ENCODE results near the gene CDKN1C.

CDKN1C gene

DNA sequence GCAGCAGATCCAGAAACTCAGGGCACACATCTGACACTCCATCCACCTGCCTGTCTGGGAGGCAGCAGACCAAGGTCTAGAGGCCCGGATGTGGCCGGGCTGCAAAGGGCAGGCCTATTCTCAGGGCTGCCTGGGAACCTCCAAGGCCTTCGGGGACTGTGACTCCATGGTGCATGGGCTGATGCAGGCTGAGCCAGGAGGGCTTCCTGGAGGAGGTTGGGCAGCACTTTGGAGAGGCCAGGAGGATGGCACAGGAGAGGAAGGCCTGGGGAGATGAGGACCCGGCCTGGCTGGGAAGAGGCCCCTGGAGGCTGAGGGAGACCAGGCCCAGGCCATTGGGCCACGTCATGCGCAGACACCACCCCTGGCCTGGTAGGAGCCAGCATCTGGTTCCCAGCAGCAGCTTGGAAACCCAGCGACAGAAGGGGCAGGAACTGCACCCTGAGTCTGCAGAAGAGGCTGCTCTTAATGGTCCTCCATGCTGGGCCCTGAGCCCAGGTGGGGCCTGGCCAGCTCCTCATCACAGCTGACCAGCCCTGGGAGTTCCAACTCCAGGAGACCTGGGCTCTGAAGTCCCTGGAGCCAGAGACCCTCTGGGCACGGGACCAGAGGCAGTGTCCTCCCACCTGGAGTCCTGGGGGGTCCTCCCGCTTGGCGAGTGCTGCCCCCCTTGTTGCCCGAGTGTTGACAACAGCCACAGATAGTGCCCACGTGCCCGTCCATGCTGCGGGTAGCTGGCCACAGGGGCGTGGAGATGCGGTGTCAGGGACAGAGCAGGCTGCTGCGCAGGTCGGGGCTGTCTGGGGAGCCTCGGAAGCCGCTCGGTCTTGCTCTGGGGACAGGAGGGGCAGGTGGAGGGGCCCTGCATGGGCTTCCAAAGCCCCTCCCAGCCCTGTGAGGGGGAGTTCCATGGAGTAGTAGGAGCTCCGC lies 38.1 kb upstream of the CDKN1C start:
- Histone ChIP-seq H3K9me3 (ENCODE audit: control insufficient read depth, low read length) (no peaks in the 10 kb centered on the region), H3K27me3 (ENCODE audit: control insufficient read depth, insufficient read depth, low read length) (no peaks in the 10 kb centered on the region), H3K27ac (no peak overlapping the region), H3K9ac (no peak overlapping the region), H3K4me2 (ENCODE audit: low read length) (no peak overlapping the region), H3K4me1 (no peaks in the 10 kb centered on the region), H3K4me3 (ENCODE audit: low read depth, low read length) (no peak overlapping the region), H2AFZ (no peak overlapping the region), H3K36me3 (ENCODE audit: control insufficient read depth, insufficient read depth, low read length) (no peaks in the 10 kb centered on the region), H3K79me2 (no peaks in the 10 kb centered on the region)
- TF ChIP-seq, protein P1, sequence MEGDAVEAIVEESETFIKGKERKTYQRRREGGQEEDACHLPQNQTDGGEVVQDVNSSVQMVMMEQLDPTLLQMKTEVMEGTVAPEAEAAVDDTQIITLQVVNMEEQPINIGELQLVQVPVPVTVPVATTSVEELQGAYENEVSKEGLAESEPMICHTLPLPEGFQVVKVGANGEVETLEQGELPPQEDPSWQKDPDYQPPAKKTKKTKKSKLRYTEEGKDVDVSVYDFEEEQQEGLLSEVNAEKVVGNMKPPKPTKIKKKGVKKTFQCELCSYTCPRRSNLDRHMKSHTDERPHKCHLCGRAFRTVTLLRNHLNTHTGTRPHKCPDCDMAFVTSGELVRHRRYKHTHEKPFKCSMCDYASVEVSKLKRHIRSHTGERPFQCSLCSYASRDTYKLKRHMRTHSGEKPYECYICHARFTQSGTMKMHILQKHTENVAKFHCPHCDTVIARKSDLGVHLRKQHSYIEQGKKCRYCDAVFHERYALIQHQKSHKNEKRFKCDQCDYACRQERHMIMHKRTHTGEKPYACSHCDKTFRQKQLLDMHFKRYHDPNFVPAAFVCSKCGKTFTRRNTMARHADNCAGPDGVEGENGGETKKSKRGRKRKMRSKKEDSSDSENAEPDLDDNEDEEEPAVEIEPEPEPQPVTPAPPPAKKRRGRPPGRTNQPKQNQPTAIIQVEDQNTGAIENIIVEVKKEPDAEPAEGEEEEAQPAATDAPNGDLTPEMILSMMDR (IDR thresholded peaks at IDR 0.05) = no peak

DNA sequence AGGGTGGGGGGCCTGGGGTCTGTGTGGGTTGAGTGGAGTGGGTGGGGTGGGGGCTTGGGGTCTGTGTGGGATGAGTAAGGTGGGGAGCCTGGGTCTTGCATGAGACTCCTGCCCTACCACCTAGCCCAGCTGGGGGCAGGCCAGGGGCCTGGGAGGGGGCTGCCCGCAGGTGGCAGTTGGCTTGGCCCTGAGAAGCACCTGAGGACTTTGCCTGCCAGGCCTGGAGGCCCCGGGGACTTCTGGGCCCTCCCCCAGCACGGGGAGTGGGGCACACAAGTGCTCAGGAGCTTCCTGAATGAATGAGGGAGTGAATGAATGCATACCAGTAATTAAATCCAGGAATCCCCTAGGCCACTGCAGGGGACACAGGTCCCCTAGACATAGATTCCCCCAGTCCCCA lies 37.1 kb upstream of the CDKN1C start:
- TF ChIP-seq, protein P1 (IDR thresholded peaks at IDR 0.05) = no peak
- Histone ChIP-seq H3K27ac (no peak overlapping the region), H3K27me3 (ENCODE audit: control insufficient read depth, insufficient read depth, low read length) (no peaks in the 10 kb centered on the region), H3K36me3 (ENCODE audit: control insufficient read depth, insufficient read depth, low read length) (no peaks in the 10 kb centered on the region), H3K9me3 (ENCODE audit: control insufficient read depth, low read length) (no peaks in the 10 kb centered on the region), H3K4me2 (ENCODE audit: low read length) (no peak overlapping the region), H3K4me1 (no peaks in the 10 kb centered on the region), H3K79me2 (no peaks in the 10 kb centered on the region), H3K4me3 (ENCODE audit: low read depth, low read length) (no peak overlapping the region), H2AFZ (no peak overlapping the region), H3K9ac (no peak overlapping the region)

DNA sequence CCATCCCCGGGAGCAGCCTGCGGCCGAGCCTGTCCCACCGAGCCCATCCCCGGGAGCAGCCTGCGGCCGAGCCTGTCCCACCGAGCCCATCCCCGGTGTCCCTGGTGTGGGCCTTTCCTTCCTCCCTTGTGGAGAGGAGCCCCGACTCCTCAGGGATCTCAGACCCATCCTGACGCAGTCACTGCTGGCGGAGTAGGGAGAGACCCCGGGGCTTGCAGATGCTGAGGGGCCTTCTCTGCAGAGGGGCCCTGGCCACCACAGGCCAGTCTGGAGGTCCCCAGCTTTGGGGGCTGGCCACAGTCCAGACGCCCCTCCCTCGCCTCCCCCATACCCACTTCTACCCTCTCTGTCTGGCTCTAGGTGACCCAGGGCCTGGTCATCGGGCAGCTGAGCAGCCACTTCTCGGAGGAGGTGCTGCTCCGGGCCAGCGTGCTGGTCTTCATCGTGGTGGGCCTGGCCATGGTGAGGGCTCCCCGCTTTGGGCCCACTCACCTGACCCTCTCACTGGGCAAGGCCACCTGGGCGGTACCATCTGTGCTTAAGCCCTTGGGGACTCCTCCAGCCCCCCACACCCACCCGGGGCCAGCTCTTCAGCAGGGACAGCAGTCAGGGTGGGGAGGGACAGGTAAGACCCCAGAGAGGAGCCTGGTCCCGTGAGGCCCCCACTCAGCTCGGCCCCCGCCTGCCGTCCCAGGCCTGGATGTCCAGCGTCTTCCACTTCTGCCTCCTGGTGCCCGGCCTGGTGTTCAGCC lies 36.3 kb upstream of the CDKN1C start:
- H3K4me1 ChIP-seq = no peaks in the 10 kb centered on the region
- TF ChIP-seq, protein P1 (IDR thresholded peaks at IDR 0.05) = no peak
- H2AFZ ChIP-seq = no peak overlapping the region
- H3K9ac ChIP-seq = no peak overlapping the region
- H3K79me2 ChIP-seq = no peaks in the 10 kb centered on the region
- no peaks in the 10 kb centered on the region for H3K36me3 ChIP-seq (ENCODE audit: control insufficient read depth, insufficient read depth, low read length)
- H3K27me3 ChIP-seq (ENCODE audit: control insufficient read depth, insufficient read depth, low read length) = no peaks in the 10 kb centered on the region
- no peak overlapping the region for H3K4me3 ChIP-seq (ENCODE audit: low read depth, low read length)
- H3K4me2 ChIP-seq (ENCODE audit: low read length) = no peak overlapping the region
- no peaks in the 10 kb centered on the region for H3K9me3 ChIP-seq (ENCODE audit: control insufficient read depth, low read length)
- no peak overlapping the region for H3K27ac ChIP-seq

DNA sequence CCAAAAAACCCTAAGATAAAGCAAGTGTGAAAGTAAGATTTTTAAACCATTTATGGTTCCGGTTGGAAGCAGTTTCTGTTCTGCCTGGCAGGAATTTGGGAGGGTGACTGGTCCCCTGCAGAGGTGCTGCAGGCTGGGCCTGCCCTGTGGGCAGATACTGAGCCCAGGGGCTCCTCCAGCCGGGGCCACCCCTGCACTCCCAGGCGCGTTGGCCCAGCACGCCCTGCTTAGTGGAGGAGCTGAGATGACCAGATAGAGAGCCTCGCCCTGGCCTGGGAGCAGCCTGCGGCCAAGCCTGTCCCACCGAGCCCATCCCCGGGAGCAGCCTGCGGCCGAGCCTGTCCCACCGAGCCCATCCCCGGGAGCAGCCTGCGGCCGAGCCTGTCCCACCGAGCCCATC lies 35.7 kb upstream of the CDKN1C start:
- no peak overlapping the region for H3K27ac ChIP-seq

More for the DNA sequence above, 35.7 kb upstream of the CDKN1C start:
- no peak overlapping the region for H3K4me3 ChIP-seq (ENCODE audit: low read depth, low read length)
- no peak overlapping the region for H2AFZ ChIP-seq
- H3K4me1 ChIP-seq = no peaks in the 10 kb centered on the region
- H3K79me2 ChIP-seq = no peaks in the 10 kb centered on the region
- no peak overlapping the region for H3K9ac ChIP-seq
- H3K36me3 ChIP-seq (ENCODE audit: control insufficient read depth, insufficient read depth, low read length) = no peaks in the 10 kb centered on the region
- H3K4me2 ChIP-seq (ENCODE audit: low read length) = no peak overlapping the region
- TF ChIP-seq, protein P1 (IDR thresholded peaks at IDR 0.05) = no peak
- H3K9me3 ChIP-seq (ENCODE audit: control insufficient read depth, low read length) = no peaks in the 10 kb centered on the region
- no peaks in the 10 kb centered on the region for H3K27me3 ChIP-seq (ENCODE audit: control insufficient read depth, insufficient read depth, low read length)
